ENCODE results near the gene GNAL.

Gene GNAL

DNA sequence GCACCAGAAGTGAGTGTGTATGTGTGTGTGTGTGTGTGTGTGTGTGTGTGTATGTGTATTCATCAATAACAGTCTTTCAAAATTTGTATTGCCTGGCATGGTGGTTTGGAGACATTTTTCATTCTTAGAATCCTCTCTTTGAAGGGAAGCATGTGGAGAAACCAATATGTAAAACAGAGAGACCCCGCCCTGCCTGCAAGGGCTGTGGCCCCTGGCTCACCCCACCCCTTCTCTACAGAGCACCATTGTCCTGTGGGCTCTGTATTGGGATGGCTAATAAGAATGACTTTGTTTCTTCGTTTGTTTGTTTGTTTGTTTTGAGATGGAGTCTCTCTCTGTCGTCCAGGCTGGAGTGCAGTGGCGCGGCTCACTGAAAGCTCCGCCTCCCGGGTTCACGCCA, 65.9 kb downstream of the GNAL start:
- in situ Hi-C loops (cut with MboI; ENCODE audit: low sequenced_read_pairs), result no loop called here

DNA sequence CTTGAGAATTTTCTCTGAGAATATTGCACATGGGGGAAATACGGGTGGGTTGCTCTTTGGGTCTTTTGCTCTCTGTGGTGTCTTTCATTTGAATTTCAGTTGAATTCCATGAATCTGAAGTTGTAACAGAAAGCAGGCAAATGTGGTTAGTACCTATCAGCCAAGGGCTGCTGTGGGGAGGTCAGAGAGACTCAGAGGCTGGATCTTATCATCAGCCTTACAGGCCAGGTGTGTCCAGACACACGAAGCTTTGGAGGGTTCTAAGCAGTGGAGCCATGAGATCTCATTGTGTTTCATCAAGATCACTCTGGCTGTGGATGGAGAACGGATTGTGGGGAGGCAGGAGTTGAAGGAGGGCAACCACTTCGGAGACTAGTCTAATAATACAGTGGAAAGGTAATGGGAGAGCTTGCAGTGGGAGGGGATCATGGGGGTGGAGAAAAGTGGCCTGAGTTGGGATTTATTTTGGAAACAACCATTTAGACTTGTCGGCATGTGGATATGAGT, 68.1 kb downstream of the GNAL start:
- in situ Hi-C loops (cut with MboI; ENCODE audit: low sequenced_read_pairs), result no loop called here

DNA sequence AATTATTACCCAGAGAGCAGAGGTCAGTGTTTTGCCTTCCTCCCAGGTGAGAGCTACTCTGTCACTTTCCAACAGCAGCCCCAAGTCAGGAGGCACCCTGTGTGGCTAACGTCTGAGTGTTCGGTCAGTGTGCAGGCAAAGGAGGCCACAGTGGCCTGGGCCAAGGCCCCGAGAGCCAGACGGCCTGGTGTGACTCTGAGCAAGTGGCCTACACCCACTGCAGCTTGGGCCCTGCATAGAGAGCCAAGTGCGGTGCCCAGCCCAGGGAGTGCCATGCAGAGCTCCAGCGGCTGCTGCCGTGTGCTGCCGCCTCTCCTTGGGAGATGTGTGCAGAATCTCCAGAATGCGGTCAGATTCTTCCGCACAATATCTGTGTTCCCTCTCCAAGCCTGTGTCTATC, 70.4 kb downstream of the GNAL start:
- in situ Hi-C loops (cut with MboI; ENCODE audit: low sequenced_read_pairs), result no loop called here

DNA sequence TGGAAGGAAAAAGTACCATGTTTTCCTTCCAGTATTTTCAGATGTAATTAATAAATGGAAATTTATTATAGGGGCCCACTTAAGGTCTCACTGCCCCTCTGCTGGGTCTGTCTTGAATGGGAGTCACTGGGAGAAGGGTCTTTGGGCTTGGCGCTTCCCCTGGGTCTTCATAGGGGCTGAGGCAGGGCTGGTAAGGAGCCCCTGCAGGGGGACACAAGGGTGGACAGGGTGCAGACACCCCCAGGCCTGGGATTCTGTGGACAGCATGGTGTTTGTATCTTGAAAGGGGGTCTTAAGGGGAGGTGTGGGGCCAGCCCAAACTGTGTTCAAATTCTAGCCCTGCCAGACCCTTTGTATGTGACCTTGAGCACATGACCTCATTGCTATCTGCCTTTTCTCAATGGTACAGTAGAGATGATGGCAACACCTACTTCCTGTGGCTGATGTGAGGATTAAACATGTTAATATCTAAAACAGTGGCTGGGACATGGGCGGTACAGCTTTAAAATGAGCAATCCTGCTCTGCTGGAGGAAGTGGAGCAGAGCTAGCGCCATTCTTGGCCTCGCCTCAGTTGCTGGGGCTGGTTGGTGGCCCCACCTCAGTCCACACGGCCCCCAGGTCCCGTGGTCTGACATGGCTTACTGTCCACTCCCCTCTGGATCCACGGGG, 71.6 kb downstream of the GNAL start:
- in situ Hi-C loops (cut with MboI; ENCODE audit: low sequenced_read_pairs), result no loop called here

DNA sequence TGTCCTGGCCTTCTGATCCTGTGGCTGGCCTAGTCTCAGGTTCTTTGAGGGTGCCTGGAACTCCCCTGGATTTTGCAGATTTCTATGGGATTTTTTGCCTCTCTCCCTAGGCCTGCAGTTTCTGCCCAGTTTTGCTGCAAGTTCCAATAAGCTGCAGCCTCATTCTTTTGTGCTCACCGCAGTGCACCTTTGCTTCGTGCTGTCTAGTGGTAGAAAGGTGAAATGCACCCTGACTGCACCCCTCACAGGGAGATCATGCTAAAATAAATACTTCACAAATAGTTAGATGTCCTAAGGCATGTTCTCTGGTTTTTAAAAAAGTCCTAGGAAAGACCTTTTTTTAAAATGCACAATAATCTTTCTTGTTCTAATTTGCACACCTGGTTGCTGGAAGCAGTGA, 72.5 kb downstream of the GNAL start:
- in situ Hi-C loops (cut with MboI; ENCODE audit: low sequenced_read_pairs), result no loop called here

DNA sequence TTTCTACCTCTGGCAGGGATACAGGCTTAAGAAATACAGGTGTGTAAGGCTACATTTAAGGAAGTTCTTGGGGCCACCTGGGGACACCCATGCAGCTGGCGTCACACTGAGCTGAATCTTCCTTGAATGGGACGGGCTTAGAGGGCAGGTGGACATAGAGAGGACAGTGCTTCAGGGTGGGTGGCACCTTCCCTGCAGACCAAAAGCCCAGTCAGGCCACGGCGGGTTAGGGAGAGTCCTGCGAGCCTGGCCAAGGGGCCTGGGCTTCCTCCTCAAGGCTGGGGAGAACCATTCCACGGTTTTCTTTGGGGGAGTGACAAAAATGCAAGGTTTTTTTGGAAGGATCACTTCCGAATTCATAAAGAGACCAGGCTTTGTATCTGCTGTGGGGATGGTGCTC, 73.4 kb downstream of the GNAL start:
- in situ Hi-C loops (cut with MboI; ENCODE audit: low sequenced_read_pairs), result no loop called here

DNA sequence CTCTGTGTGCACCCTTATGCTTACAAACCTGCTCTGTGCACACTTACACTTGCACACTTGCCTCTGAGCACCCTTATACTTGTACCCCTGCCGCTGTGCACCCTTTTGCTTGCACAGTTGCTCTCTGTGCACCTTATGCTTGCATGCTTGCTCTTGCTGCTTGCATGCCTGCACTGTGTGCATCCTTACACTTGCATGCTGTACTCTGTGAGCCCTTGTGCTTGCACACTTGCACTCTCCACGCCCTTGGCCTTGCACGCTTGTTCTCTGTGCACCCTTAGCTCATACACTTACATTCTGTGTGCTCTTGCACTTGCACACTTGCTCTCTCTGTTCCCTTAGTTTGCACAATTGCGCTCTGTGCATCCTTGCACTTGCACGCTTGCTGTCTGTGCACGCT, 78.3 kb downstream of the GNAL start:
- in situ Hi-C loops (cut with MboI; ENCODE audit: low sequenced_read_pairs), result no loop called here

DNA sequence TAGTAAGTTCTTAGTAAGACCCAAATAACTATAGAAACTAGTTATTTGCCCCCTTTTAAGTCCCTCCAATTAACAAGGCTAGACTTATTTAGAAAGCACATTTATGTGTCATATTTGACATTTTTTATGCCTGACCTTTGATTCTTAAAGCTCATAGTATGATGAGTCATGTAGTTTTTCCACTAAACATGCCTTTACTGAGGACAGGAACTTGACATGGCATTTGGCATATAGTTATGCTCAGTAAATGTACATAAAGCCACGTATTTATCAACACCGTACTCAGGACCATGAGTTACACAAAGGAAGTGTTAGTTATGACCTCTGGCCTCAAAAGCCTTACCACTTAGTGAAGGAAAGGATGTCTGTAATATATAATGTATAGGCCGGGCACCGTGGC, 78.9 kb downstream of the GNAL start:
- in situ Hi-C loops (cut with MboI; ENCODE audit: low sequenced_read_pairs), result no loop called here

DNA sequence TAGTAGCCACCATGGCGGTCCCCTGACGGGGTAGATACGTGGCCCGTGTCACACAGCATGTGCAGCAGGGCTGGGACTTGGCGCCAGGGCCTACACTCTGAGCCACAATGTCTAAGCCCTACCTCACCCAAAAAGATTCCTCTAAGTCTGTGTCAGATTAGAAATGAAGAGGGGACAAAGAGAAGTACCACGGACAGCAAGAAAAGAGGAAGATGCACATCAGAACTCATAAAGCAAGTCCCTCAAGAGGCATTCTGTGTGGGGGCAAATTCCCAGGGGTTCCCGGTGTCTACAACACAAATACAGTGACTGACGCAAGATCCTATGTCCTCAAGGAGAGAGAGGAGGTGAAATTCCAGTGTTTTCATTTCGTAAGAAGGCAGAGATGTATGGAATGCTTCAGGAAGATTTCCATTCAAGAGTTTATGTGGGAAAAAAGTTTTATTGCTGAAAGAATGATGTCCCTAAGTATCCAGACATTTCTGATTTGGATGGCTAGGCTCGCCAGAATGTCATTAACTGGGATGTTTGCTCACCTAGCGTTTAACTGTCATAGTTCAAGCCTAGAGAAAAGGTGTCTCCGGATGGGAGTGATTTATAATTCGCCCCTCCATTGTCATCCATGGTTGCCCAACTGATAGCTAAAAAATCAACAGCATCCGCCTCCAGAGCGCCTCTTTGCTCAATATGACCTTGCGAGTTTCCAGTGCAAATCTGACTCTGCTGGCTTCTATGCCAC, 86.5 kb downstream of the GNAL start:
- in situ Hi-C loops (cut with MboI; ENCODE audit: low sequenced_read_pairs), result no loop called here

DNA sequence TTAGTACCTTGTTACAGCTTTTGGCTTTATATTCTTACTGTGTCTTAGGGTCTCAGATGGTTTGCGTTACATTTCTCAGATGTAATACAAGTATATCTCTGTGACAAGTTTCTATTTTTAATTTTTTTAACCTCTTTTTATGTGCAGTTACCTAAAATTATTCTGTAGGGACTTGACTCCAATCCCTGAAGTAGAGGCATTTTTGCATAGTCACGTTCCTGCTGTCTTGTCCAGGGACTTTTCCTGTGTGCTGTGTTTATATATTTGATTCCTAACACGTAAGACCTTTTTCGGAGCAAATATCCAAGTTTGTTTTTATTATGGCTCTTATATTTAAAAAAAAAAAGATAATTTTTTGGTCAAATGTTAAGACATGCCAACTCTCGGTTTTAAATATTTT, 91.0 kb downstream of the GNAL start:
- in situ Hi-C loops (cut with MboI; ENCODE audit: low sequenced_read_pairs), result no loop called here

DNA sequence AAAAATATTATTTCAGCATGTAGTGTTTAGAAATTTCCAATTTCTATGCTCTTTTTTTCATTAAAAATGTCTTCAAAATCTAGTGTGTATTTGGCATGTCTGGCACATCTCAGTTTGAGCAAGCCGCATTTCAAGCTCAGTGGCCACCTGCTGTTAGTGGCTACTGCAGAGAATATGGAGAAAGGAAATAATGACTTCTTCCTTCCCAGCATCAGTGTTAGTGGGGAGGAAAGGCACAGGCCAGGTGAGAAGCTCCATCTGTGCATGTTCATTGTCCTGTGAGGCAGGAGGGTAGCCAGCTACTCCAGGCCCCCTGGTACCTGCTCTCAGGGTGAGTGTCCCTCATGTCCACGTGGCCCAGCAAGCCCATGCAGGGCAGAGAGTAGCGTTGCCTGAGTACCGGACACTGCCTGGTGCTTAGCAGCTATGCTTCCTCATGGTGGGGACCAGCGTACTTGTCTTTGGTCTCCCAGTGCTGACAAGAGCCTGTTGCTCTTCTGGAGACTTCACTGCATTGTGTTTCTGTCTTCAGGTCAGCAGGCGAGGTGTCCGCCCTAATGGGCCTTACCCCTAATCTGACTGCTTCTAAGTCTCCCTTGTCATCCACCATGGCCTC, 94.8 kb downstream of the GNAL start:
- in situ Hi-C loops (cut with MboI; ENCODE audit: low sequenced_read_pairs), result no loop called here

DNA sequence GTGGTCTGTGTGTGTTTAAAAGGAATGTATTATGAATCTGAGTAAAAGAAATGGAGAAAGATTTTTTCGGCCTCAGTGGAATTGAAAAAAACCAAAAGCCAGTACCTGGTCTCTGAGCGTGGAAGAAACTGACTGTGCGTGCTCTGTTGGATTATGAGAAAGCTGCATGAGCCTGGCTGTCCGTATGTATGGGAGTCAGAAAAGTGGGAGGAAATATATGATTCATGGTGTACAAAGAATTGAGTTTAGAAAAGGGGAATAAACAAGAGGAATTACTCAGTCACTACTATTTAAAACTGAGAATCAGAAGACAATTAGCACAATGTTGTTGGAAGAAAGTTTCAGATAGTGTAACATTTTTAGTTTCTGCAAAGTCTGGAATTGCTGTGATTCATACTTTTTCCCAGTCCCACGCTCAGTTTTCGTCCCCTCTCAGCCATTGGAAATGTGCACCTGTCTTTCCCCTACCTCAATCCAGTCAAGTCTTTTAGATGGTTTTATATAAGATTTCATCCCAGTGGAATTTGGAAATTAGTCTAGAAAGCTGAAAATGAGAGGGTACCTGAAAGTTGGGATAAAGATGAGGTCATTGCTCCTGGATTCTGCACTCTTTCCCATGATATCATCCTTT, 95.7 kb downstream of the GNAL start:
- in situ Hi-C loops (cut with MboI; ENCODE audit: low sequenced_read_pairs), result no loop called here

DNA sequence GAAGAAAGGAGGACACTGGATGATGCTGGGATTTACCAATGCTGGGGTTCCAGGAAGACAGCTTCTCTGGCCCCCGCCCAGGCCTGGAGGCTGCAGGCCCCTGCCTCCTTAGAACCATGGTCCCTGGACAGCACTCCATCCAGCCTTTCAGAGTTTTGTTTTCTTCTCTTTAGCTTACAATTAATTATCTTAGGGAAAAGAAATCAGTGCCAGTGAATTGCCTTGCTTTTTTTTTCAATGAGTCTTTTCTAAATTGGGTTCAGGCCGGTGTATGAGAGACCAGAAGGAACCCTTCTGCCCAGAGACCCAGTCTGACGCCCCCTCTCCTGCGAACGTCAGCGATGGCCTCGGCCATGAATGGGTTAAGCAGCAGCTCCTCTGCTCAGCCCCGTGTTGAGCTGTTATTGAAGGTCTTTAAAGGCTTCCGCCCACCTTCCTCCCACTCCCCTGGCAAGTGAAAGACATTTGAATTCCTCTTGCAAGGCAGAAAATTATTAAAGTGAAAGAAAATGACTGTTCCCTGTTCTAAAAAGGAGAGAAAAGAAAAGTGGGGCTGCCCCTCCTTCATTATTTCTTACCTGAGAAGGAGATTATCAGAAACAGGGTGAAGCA, 96.5 kb downstream of the GNAL start:
- in situ Hi-C loops (cut with MboI; ENCODE audit: low sequenced_read_pairs), result no loop called here

DNA sequence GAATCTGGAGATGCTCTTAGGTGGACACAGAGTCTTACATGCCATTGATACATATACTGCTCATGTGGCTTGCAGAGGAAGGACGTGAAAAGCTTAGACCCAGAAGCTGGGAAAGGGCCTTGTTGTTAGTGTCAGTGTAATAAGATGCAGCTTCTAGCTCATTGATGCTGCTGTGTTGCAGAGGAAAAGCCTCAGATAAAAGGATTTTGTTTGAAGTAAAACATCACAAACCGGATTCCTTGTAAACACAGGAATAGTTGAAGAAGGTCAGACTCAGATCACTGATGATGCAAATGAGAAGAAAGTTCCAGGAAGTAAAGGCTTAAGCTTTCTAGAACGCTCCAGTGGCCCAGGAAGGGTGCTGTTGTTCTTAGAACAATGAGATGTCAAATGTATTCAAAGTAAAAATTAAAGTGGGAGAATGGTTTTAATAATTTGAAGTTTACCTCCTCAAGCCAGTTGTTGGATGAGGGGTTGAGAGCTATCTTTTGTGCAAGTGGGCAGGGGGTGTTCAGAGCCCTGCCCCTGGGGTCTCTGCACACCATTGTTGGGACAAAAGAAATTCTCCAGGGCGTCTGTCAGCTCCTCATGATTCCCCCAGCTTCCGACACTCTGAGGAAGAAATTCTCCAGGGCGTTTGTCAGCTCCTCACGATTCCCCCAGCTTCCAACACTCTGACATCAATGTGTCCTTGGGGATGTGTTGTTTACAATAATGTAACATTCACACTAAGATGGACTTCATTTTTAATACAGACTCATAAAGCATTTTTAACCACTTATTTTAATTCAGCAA, 100.8 kb downstream of the GNAL start:
- in situ Hi-C loops (cut with MboI; ENCODE audit: low sequenced_read_pairs), result no loop called here

DNA sequence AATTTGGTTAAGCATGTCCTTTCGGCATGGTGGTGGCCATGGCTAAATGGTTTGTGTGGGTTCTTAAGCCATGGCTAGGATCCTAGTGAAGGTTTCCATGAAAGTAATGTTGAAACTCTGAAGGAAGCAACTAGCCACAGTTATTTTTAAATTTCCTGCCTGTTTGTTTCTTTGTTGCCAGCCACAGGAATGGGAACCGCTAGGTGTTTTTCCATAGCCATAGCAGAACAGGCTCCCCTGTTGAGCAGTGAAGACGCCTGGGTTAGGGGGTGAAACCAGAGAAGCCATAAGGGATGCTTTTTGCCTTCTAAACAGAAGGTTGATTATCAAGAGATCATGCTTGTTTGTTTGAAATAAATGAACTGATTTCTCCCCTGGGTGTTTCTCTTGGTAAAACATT, 102.1 kb downstream of the GNAL start:
- in situ Hi-C loops (cut with MboI; ENCODE audit: low sequenced_read_pairs), result no loop called here

DNA sequence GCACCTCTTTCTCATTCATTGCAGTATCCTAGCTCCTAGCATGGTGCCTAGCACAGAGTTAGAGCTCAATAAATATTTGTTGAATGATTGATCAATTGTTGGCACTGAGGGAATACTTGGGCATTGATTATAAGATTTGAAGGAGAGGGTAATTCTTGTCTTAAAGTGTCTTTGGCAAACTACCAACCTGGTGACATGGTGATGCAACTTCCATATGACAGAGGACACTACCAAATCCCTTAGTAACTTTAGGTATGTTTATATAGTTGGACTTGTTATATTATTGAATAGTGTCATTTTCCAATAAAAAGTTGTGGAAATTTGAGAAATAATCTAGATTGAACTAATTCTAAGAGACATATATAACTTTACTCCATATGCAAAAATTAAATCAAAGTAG, 103.6 kb downstream of the GNAL start:
- in situ Hi-C loops (cut with MboI; ENCODE audit: low sequenced_read_pairs), result no loop called here

DNA sequence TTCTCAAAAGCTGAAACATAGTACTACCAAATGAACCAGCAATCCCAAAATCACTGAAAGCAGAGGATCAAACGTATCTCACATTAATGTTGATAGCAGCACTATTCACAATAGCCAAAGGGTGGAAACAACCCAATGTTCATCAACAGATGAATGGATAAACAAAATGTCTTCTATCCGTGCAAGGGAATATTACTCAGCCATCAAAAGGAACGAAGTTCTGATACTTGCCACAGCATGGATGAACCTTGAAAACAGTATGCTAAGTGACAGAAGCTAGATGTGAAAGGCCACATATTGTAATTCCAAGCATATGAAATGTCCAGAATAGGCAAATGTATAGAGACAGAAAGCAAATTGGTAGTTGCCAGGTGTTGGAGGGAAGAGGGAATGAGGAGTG, 105.1 kb downstream of the GNAL start:
- in situ Hi-C loops (cut with MboI; ENCODE audit: low sequenced_read_pairs), result no loop called here

DNA sequence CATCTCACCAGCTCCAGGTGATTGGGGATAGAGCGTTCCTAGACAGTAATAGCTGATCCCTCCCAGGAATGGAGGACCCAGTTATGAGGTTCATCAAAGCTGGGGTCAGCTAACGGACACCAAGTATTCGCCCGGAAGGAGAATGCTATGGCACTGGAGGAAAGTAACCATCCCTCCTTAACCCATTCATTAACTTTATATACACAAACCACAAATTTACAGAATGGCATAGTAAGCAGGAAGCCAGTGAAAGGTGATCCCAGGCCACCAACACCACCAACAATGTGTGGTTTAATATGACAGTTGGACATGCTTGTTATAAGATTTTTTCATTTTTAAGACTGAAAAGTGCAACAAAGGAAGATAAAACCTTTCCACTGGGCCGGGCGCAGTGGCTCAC, 106.9 kb downstream of the GNAL start:
- in situ Hi-C loops (cut with MboI; ENCODE audit: low sequenced_read_pairs), result no loop called here

DNA sequence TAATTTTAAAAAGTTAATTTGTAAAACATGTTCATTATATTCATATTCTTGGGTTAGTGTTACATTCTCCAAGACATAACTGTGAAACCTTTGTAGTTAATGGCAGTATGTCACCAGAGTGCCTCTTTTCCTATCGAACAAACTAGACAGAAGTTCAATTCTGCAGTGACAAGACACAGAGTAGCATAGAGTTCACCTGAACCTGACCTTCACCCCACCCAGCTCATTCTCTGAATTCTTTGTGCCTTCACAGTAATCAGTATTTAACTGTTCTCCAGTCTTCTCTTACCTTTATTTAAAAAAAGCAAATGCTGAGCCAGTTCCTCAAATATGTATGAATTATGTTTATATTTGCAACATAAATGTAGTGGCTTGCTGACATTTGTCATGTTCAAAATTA, 109.2 kb downstream of the GNAL start:
- in situ Hi-C loops (cut with MboI; ENCODE audit: low sequenced_read_pairs), result no loop called here

DNA sequence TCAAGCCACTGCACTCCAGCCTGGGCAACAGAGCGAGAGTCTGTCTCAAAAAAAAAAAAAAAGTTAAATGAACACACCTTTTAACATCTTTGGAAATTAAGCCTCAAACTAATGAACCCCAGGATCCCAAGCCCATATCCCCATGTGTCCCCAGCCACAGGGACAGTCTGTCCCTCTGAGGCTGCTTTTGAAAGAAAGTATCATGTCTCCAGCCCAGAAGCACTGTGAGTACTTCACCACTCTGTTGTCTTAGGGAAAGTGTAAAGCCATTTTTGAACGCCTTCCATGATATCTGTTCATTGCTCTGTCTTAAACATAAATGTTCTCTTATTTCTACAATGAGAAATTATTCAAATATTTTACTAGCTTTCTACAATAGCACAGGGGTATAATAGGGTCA, 110.0 kb downstream of the GNAL start:
- in situ Hi-C loops (cut with MboI; ENCODE audit: low sequenced_read_pairs), result no loop called here

Measured in HL-60/S4 (cell line).